Measurements from ENCODE around the gene BTBD18.

Gene BTBD18

GRCh38 chr11:57787920-57788702 lies 36.5 kb upstream of the BTBD18 start:
- no peak for TF ChIP-seq L3MBTL2 (conservative IDR thresholded peaks at IDR 0.05)
- TF ChIP-seq NFRKB (IDR thresholded peaks at IDR 0.05): no peak
- no peak for TF ChIP-seq ARNT (IDR thresholded peaks at IDR 0.05)
- no peak for TF ChIP-seq BHLHE40 (IDR thresholded peaks at IDR 0.05; ENCODE audit: borderline replicate concordance)
- no peak for TF ChIP-seq LEF1 (IDR thresholded peaks at IDR 0.05; ENCODE audit: borderline replicate concordance)
- TF ChIP-seq FOXM1 (IDR thresholded peaks at IDR 0.05; ENCODE audit: borderline replicate concordance): no peak
- no peak for TF ChIP-seq SP1 (IDR thresholded peaks at IDR 0.05)
- POLR2A ChIA-PET: no interaction called here
- CTCF ChIA-PET: no interaction called here
- DNase-seq (ENCODE audit: extremely low spot score): no peak

DNA sequence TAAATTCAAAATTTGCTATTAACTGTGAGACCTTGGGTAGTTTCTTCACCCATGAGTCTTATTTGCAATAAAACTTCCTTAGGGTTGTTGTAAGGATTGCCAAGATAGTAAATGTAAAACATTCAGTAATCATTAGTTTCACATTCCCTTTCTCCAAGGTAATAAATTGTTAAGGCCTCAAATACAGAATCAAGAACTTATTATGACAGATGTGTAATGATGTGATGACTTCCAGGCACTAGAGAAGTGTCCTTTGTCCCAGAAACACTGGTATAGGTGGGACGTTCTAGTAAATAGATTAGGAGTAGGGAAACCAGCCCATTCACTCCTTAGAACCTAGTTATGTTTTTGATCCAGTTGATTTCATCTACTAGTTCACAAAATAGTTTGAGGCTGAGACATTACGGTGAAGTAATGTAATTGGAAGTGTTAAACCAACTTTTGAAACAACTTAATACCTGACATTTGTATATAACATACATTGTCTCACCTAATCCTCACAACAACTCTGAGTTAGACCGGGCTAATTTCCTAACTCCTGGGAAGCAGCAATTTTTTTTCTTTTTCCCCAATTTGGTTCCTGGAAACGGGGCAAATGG lies 35.5 kb upstream of the BTBD18 start:
- DNase-seq (ENCODE audit: extremely low spot score): no peak
- POLR2A ChIA-PET: no interaction called here
- no peak for TF ChIP-seq HDGF (IDR thresholded peaks at IDR 0.05; ENCODE audit: borderline replicate concordance)
- no peak for TF ChIP-seq NFRKB (IDR thresholded peaks at IDR 0.05)
- TF ChIP-seq TARDBP (IDR thresholded peaks at IDR 0.05): no peak
- TF ChIP-seq BHLHE40 (IDR thresholded peaks at IDR 0.05; ENCODE audit: borderline replicate concordance): no peak
- no peak for TF ChIP-seq SP1 (IDR thresholded peaks at IDR 0.05)
- TF ChIP-seq FOXM1 (IDR thresholded peaks at IDR 0.05; ENCODE audit: borderline replicate concordance): no peak
- TF ChIP-seq L3MBTL2 (conservative IDR thresholded peaks at IDR 0.05): no peak
- TF ChIP-seq CTBP1 (IDR thresholded peaks at IDR 0.05; ENCODE audit: borderline replicate concordance): no peak
- TF ChIP-seq ZNF384 (IDR thresholded peaks at IDR 0.05): no peak
- no peak for TF ChIP-seq SUZ12 (IDR thresholded peaks at IDR 0.05)
- no peak for TF ChIP-seq PKNOX1 (IDR thresholded peaks at IDR 0.05)
- TF ChIP-seq ELF4 (IDR thresholded peaks at IDR 0.05): no peak
- TF ChIP-seq FOXK2 (IDR thresholded peaks at IDR 0.05): no peak
- TF ChIP-seq FOXA1 (IDR thresholded peaks at IDR 0.05): no peak
- CTCF ChIA-PET: no interaction called here

- ChIA-PET POLR2A (no interaction called here), CTCF (no interaction called here)
- no peak for DNase-seq (ENCODE audit: extremely low spot score)
- TF ChIP-seq NFRKB (IDR thresholded peaks at IDR 0.05) (no peak), LEF1 (IDR thresholded peaks at IDR 0.05; ENCODE audit: borderline replicate concordance) (no peak), SUZ12 (IDR thresholded peaks at IDR 0.05) (no peak), TARDBP (IDR thresholded peaks at IDR 0.05) (no peak), HDGF (IDR thresholded peaks at IDR 0.05; ENCODE audit: borderline replicate concordance) (no peak), PKNOX1 (IDR thresholded peaks at IDR 0.05) (no peak), SP1 (IDR thresholded peaks at IDR 0.05) (no peak), FOXK2 (IDR thresholded peaks at IDR 0.05) (no peak), FOXM1 (IDR thresholded peaks at IDR 0.05; ENCODE audit: borderline replicate concordance) (no peak), ZNF384 (IDR thresholded peaks at IDR 0.05) (no peak), FOXA1 (IDR thresholded peaks at IDR 0.05) (no peak), L3MBTL2 (conservative IDR thresholded peaks at IDR 0.05) (no peak)
These were observed 34.8 kb upstream of the BTBD18 start for GRCh38 chr11:57786436-57786835.

GRCh38 chr11:57785072-57785471 lies 33.5 kb upstream of the BTBD18 start:
- ChIA-PET POLR2A (interaction anchor here (0.9 kb wide), 1 partner anchor 43 kb away, joined by 3 read pairs; the partner anchor contains the start of gene SELENOH), CTCF (interaction anchor here (1.0 kb wide), 1 partner anchor 15 kb away, joined by 4 read pairs; no protein-coding TSS in a partner anchor)
- no peak for DNase-seq (ENCODE audit: extremely low spot score)
- no peak for TF ChIP-seq BHLHE40 (IDR thresholded peaks at IDR 0.05; ENCODE audit: borderline replicate concordance)
- no peak for TF ChIP-seq NFRKB (IDR thresholded peaks at IDR 0.05)
- TF ChIP-seq ZNF384 (IDR thresholded peaks at IDR 0.05): no peak
- no peak for TF ChIP-seq ARNT (IDR thresholded peaks at IDR 0.05)
- TF ChIP-seq ELF4 (IDR thresholded peaks at IDR 0.05): no peak
- no peak for TF ChIP-seq PKNOX1 (IDR thresholded peaks at IDR 0.05)
- no peak for TF ChIP-seq LEF1 (IDR thresholded peaks at IDR 0.05; ENCODE audit: borderline replicate concordance)
- TF ChIP-seq SP1 (IDR thresholded peaks at IDR 0.05): no peak
- no peak for TF ChIP-seq FOXM1 (IDR thresholded peaks at IDR 0.05; ENCODE audit: borderline replicate concordance)
- no peak for TF ChIP-seq TARDBP (IDR thresholded peaks at IDR 0.05)
- TF ChIP-seq FOXK2 (IDR thresholded peaks at IDR 0.05): no peak
- no peak for TF ChIP-seq L3MBTL2 (conservative IDR thresholded peaks at IDR 0.05)
- no peak for TF ChIP-seq SUZ12 (IDR thresholded peaks at IDR 0.05)
- TF ChIP-seq FOXA1 (IDR thresholded peaks at IDR 0.05): no peak
- no peak for TF ChIP-seq HDGF (IDR thresholded peaks at IDR 0.05; ENCODE audit: borderline replicate concordance)
- TF ChIP-seq CTBP1 (IDR thresholded peaks at IDR 0.05; ENCODE audit: borderline replicate concordance): no peak

GRCh38 chr11:57781529-57781943 lies 29.9 kb upstream of the BTBD18 start:
- TF ChIP-seq TARDBP (IDR thresholded peaks at IDR 0.05) (no peak), PKNOX1 (IDR thresholded peaks at IDR 0.05) (no peak), LEF1 (IDR thresholded peaks at IDR 0.05; ENCODE audit: borderline replicate concordance) (no peak), SP1 (IDR thresholded peaks at IDR 0.05) (no peak), ZNF384 (IDR thresholded peaks at IDR 0.05) (no peak), FOXM1 (IDR thresholded peaks at IDR 0.05; ENCODE audit: borderline replicate concordance) (no peak), L3MBTL2 (conservative IDR thresholded peaks at IDR 0.05) (no peak), BHLHE40 (IDR thresholded peaks at IDR 0.05; ENCODE audit: borderline replicate concordance) (no peak), FOXA1 (IDR thresholded peaks at IDR 0.05) (no peak), HDGF (IDR thresholded peaks at IDR 0.05; ENCODE audit: borderline replicate concordance) (no peak), FOXK2 (IDR thresholded peaks at IDR 0.05) (no peak), ELF4 (IDR thresholded peaks at IDR 0.05) (no peak), SUZ12 (IDR thresholded peaks at IDR 0.05) (no peak), NFRKB (IDR thresholded peaks at IDR 0.05) (no peak), CTBP1 (IDR thresholded peaks at IDR 0.05; ENCODE audit: borderline replicate concordance) (no peak), ARNT (IDR thresholded peaks at IDR 0.05) (no peak)
- ChIA-PET CTCF (interaction anchor here (0.8 to 1.8 kb wide), 2 partner anchors 19 to 39 kb away, joined by 4 to 7 read pairs; no protein-coding TSS in a partner anchor), POLR2A (interaction anchor here (1.0 kb wide), 1 partner anchor 40 kb away, joined by 5 read pairs; the partner anchor contains the start of gene SELENOH)
- no peak for DNase-seq (ENCODE audit: extremely low spot score)

All from HEK293T (cell line).